B cell (primary cell): ENCODE data around the gene C16orf92.

Experiments
- EZH2 ChIP-seq: IDR thresholded peaks from 2 replicates; pipeline ENCODE4 v1.6.1; 2012; ENCODE audit warnings: borderline replicate concordance, low read depth, mild to moderate bottlenecking, moderate library complexity, low read length; ENCODE audit not compliant: insufficient read depth, poor library complexity, severe bottlenecking
- TF ChIP-seq, protein P1 (sequence below): fragments of 200-600 bp; IDR thresholded peaks from one replicate; pipeline ENCODE4 v1.8.0; 2022; ENCODE audit warnings: antibody characterized with exemption, mild to moderate bottlenecking

DNA sequence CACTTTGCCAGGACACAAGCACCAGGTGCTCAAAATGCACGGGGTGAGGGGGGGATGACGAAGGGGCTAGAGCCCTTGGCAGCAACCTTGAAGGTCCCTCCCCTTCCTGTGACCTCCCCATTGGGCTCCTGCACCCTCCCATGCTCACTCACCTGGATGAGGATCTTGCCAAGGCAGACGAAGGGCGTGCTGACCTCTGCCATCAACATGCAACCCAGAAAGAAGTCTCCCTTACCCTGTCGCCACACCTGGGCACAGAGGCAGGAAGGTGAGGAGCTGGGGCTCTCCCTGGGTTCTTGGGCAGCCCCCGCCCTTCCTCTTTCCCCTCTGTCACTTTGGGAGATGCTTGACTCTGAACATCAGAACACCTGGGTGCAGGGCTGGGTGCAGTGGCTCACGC is 2.6 kb downstream of the C16orf92 start:
- TF ChIP-seq, protein P1, sequence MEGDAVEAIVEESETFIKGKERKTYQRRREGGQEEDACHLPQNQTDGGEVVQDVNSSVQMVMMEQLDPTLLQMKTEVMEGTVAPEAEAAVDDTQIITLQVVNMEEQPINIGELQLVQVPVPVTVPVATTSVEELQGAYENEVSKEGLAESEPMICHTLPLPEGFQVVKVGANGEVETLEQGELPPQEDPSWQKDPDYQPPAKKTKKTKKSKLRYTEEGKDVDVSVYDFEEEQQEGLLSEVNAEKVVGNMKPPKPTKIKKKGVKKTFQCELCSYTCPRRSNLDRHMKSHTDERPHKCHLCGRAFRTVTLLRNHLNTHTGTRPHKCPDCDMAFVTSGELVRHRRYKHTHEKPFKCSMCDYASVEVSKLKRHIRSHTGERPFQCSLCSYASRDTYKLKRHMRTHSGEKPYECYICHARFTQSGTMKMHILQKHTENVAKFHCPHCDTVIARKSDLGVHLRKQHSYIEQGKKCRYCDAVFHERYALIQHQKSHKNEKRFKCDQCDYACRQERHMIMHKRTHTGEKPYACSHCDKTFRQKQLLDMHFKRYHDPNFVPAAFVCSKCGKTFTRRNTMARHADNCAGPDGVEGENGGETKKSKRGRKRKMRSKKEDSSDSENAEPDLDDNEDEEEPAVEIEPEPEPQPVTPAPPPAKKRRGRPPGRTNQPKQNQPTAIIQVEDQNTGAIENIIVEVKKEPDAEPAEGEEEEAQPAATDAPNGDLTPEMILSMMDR: no peak
- TF ChIP-seq EZH2: no peak
